HL-60/S4 treated with phorbol 12-myristate 13-acetate at 8.2 ng/mL for 4 days and 3 days (cell line): ENCODE data around the gene UHRF2.
"Not testable (repeated sequence)": the region's sequence is repeated elsewhere in the genome, so short reads cannot be mapped to it uniquely, and the experiment has no call there.

Source experiments
- in situ Hi-C: fragments of 300-500 bp; cut with MboI; formaldehyde crosslinking; loops from 2 replicates; pipeline ENCODE4 v1.15.0; 2022; ENCODE audit warnings: low sequenced_read_pairs

Gene UHRF2

GRCh38 chr9:6426117-6426516 lies 13.1 kb downstream of the UHRF2 start:
- in situ Hi-C loops, result no loop called here

GRCh38 chr9:6428940-6429889 lies 16.2 kb downstream of the UHRF2 start:
- in situ Hi-C loops, result no loop called here

GRCh38 chr9:6431038-6431437 lies 18.0 kb downstream of the UHRF2 start:
- in situ Hi-C loops, result no loop called here

- in situ Hi-C loops, result no loop called here
These were observed 20.4 kb downstream of the UHRF2 start for GRCh38 chr9:6433410-6433809.

GRCh38 chr9:6439051-6439703 lies 26.2 kb downstream of the UHRF2 start:
- in situ Hi-C loops, result no loop called here

- in situ Hi-C loops, result no loop called here
These were observed 27.4 kb downstream of the UHRF2 start for GRCh38 chr9:6440405-6440804.

GRCh38 chr9:6441269-6441668 lies 28.3 kb downstream of the UHRF2 start:
- in situ Hi-C loops, result no loop called here

GRCh38 chr9:6443661-6444060 lies 30.7 kb downstream of the UHRF2 start:
- in situ Hi-C loops, result no loop called here

GRCh38 chr9:6444128-6444527 lies 31.1 kb downstream of the UHRF2 start:
- in situ Hi-C loops, result no loop called here

GRCh38 chr9:6449086-6449485 lies 36.1 kb downstream of the UHRF2 start:
- in situ Hi-C loops, result no loop called here

- in situ Hi-C loops, result no loop called here
These were observed 36.6 kb downstream of the UHRF2 start for GRCh38 chr9:6449645-6450044.

- in situ Hi-C loops, result no loop called here
These were observed 37.8 kb downstream of the UHRF2 start for GRCh38 chr9:6450641-6451375.

- in situ Hi-C loops, result not testable (repeated sequence)
These were observed 42.3 kb downstream of the UHRF2 start for GRCh38 chr9:6455292-6455691.

- in situ Hi-C loops, result not testable (repeated sequence)
These were observed 45.7 kb downstream of the UHRF2 start for GRCh38 chr9:6458704-6459103.

GRCh38 chr9:6459718-6460117 lies 46.7 kb downstream of the UHRF2 start:
- in situ Hi-C loops, result no loop called here

- in situ Hi-C loops, result no loop called here
These were observed 47.3 kb downstream of the UHRF2 start for GRCh38 chr9:6460189-6460768.

GRCh38 chr9:6461619-6462018 lies 48.6 kb downstream of the UHRF2 start:
- in situ Hi-C loops, result no loop called here

GRCh38 chr9:6467006-6467625 lies 54.1 kb downstream of the UHRF2 start:
- in situ Hi-C loops, result no loop called here

GRCh38 chr9:6471231-6471850 lies 58.3 kb downstream of the UHRF2 start:
- in situ Hi-C loops, result no loop called here

- in situ Hi-C loops, result no loop called here
These were observed 60.2 kb downstream of the UHRF2 start for GRCh38 chr9:6473151-6473550.
